PFSK-1 (cell line): ENCODE measurements around the gene CACNA2D2.

Experiments
- FOXP2 ChIP-seq: optimal IDR thresholded peaks from 2 replicates; pipeline ENCODE3; 2011; ENCODE audit warnings: borderline replicate concordance, control low read depth, inconsistent platforms; ENCODE audit not compliant: insufficient read depth; ENCODE audit errors: extremely low read length, extremely low read depth
- POLR2AphosphoS5 ChIP-seq: IDR thresholded peaks from 2 replicates; pipeline ENCODE4 v1.6.1; 2012; ENCODE audit warnings: low read depth, mild to moderate bottlenecking, control low read depth, low read length, moderate library complexity
- SIN3A ChIP-seq: IDR thresholded peaks from 2 replicates; pipeline ENCODE4 v1.6.1; 2012; ENCODE audit warnings: mild to moderate bottlenecking, low read length, moderate library complexity, borderline replicate concordance; ENCODE audit not compliant: insufficient read depth
- TAF1 ChIP-seq: IDR thresholded peaks from 2 replicates; pipeline ENCODE4 v1.6.1; 2012; ENCODE audit warnings: low read length, control low read depth, borderline replicate concordance; ENCODE audit not compliant: insufficient read depth
- TF ChIP-seq, protein P1 (sequence below), 2 experiments: IDR thresholded peaks; 2 replicates each; pipeline versions ENCODE4 v1.6.1 to v1.8.0; 2011 to 2012; ENCODE audit warnings: low read depth in 2 of 2, low read length in 2 of 2, control low read depth in 1 of 2, inconsistent platforms in 1 of 2, mild to moderate bottlenecking in 1 of 2, moderate library complexity in 1 of 2; ENCODE audit not compliant: insufficient read depth in 1 of 2

CACNA2D2 gene

DNA sequence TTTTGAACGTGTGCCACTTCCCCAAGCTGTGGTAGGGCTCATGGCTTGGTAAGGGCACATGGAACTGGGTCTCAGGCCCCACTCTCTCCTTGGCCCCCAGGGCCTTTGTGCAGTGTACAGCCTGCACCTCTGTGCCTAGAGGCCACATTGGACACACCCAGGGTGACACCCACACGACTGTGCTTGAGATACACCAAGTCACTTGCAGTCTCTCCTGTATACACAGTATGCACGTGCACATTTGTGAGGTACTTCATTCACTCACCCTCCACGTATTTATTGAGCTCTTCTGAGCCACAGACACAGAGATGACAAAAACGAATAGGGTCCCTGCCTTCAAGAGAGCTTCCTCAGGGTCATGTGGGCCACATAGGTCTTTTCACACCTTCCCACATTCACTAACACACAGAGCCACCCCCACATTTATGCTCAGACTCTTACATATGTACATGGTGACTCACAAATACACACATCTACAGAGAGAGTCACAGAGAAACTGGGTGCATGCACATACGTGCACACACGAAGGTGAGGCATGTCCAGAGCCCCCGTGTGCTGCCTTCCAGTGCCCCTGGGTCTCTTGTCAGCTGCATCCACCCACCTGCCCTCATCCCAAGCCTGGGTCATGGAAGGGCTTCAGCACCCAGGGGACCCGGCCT is 134.3 kb downstream of the CACNA2D2 start:
- no peak for TF ChIP-seq FOXP2
- TF ChIP-seq POLR2AphosphoS5: no peak
- TF ChIP-seq TAF1: no peak
- no peak for TF ChIP-seq SIN3A
- TF ChIP-seq, protein P1, sequence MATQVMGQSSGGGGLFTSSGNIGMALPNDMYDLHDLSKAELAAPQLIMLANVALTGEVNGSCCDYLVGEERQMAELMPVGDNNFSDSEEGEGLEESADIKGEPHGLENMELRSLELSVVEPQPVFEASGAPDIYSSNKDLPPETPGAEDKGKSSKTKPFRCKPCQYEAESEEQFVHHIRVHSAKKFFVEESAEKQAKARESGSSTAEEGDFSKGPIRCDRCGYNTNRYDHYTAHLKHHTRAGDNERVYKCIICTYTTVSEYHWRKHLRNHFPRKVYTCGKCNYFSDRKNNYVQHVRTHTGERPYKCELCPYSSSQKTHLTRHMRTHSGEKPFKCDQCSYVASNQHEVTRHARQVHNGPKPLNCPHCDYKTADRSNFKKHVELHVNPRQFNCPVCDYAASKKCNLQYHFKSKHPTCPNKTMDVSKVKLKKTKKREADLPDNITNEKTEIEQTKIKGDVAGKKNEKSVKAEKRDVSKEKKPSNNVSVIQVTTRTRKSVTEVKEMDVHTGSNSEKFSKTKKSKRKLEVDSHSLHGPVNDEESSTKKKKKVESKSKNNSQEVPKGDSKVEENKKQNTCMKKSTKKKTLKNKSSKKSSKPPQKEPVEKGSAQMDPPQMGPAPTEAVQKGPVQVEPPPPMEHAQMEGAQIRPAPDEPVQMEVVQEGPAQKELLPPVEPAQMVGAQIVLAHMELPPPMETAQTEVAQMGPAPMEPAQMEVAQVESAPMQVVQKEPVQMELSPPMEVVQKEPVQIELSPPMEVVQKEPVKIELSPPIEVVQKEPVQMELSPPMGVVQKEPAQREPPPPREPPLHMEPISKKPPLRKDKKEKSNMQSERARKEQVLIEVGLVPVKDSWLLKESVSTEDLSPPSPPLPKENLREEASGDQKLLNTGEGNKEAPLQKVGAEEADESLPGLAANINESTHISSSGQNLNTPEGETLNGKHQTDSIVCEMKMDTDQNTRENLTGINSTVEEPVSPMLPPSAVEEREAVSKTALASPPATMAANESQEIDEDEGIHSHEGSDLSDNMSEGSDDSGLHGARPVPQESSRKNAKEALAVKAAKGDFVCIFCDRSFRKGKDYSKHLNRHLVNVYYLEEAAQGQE (IDR thresholded peaks at IDR 0.05; ENCODE audit: insufficient read depth in 1 of 2, low read depth in 2 of 2, low read length in 2 of 2): no peak

DNA sequence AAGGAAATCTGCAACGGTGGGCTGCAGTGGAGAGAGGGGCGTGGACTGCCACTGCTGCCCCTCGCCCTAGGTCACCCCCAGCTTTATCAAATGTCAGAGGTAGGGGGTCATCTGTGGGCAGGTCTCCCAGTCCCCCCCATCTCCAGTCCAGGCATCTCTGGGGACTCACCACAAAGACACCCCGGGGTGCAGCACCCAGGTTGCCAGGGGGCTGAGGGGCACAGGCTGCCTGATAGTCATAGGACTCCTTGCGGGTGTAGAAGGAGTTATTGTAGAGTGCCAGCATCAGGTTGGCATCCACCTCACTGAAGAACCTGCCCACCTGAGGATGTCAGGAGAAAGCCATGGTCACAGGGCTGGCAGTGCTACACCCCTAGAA is 137.6 kb downstream of the CACNA2D2 start:
- no peak for TF ChIP-seq FOXP2
- TF ChIP-seq TAF1: no peak
- TF ChIP-seq SIN3A: no peak
- TF ChIP-seq, protein P1 (IDR thresholded peaks at IDR 0.05; ENCODE audit: insufficient read depth in 1 of 2, low read depth in 2 of 2, low read length in 2 of 2): no peak
- TF ChIP-seq POLR2AphosphoS5: no peak

DNA sequence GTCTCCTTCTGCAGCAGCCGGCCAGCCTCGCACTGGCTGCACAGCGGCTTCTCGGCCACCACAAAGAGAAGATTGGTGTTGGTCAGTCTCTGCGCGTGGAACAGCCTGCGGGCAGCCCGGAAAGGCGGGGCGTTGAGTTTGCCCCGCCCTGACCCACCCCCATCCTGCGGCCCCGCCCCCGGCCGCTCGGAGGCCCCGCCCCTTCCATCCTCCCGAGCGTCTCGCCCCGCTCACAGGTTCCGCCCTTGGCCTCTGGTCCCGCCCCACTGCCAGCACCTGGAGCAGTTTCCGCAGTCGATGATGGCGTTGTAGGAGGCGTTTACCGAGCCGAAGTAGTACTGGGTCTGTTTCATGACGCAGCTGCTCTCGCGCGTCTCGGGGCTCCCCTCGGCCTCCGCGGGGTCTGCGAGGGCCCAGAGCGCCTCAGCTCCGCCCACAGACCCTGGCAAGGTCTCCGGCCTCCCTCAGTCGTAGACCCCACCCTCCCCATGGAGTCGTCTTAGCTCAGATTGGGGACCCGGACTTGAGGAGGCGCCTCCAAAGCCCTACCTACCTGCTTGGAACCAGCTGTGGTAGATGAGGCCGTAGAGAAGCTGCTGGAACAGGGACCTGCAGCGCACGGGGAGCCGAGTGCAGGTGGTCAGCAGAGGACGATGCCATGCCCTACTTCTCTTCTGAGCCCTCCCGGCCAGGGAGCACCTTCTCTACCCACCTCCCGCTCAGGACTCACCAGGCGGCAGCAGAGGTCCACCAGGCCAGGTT is 138.2 kb downstream of the CACNA2D2 start:
- no peak for TF ChIP-seq TAF1

DNA sequence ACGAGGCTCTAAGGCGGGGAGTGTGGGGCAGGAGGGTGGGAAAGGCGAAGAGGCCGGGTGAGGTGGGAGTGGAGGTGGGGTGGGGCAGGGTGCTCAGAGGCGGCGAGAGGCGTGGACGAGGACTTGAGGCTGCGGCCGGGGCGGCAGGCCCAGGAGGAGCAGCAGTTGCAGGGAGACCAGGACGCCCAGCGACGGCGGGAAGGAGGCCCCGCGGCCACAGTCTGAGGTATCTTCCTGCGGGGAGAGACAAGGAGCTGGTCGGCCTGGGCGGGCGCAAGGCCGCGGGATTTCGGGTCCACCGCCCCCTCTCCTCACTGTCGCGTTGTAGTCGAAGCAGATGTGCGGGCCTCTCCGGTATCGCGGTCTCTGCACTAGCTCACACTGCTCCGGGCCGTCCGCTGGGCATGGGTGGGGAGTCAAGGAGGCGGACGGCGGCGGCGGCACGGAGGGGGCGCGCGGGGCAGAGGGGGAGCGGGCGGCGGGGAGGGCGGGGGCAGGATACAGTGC is 138.8 kb downstream of the CACNA2D2 start:
- TF ChIP-seq, protein P1 (IDR thresholded peaks at IDR 0.05; ENCODE audit: insufficient read depth in 1 of 2, low read depth in 2 of 2, low read length in 2 of 2): no peak
- no peak for TF ChIP-seq SIN3A
- no peak for TF ChIP-seq TAF1
- no peak for TF ChIP-seq POLR2AphosphoS5
- no peak for TF ChIP-seq FOXP2

DNA sequence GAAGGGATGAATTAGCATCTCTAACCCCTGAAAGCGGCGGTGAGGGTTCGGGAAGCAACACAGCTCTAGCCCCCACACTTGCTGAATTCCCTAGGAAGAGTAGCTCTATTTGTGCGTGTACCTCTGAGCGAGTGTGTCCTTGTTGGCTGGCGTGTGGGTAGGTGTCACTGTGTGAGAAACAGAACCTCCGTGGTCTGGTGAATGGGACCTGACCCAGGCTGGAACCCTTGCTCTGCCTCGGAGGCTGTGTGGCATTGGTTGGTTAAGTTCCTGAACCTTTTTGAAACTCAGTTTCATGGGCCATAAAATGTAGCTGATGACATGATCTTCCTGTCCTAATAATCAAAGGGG is 143.7 kb downstream of the CACNA2D2 start:
- TF ChIP-seq TAF1: no peak
- TF ChIP-seq POLR2AphosphoS5: no peak
- TF ChIP-seq SIN3A: no peak
- TF ChIP-seq, protein P1 (IDR thresholded peaks at IDR 0.05; ENCODE audit: insufficient read depth in 1 of 2, low read depth in 2 of 2, low read length in 2 of 2): no peak
- no peak for TF ChIP-seq FOXP2
